SK-N-DZ (cell line): Measurements from ENCODE around the gene DGKI.

Experiments
- DNase-seq: peaks from one replicate; pipeline ENCODE4 v3.0.0-alpha.2; 2015; ENCODE audit warnings: low spot score
- small RNA-seq, 2 experiments: library from RNA; depleted of rRNA; stranded (forward); fragments of <200 nt; gene quantifications; one replicate each; pipeline ENCODE3, GENCODE V24; 2014

DGKI gene

DNA sequence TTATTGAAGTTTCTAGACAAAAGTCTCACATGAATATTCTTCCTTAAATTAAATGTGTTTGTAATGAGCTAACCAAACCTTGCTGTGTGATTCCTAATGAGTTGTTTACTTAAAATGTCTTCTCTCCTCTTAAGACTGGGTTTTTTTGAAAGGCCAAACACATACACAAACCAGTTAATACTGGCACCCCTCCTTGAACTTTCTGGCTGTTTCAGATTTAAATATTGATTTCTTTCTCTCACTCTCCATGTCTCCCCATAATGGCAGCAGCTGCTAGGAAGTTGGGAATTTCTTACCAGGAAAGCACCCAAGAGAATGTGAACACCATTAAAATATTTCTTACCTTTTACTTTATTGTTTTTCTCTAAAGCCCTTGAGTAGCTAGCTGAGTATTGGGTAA is 491.8 kb downstream of the DGKI start:
- DNase-seq, result no peak

DNA sequence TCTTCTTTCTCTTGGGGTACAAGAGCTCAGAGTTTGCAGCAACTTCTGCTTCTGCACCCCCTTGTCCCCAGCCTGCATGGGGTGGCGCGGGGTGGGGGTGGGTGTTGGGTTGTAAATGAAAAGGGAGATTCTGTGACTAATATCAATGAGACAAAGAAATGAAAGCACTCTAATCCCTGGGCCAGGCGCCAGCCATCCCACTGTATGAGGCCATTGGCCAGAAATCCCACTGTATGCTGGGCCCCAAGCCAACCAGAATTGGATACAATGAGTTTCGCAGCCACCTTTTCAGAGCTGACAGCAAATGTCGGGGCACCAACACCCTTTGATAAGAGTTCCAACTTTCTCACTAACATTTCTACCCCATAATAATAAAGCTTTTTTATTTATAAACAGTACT is 492.4 kb downstream of the DGKI start:
- DNase-seq, result no peak

DNA sequence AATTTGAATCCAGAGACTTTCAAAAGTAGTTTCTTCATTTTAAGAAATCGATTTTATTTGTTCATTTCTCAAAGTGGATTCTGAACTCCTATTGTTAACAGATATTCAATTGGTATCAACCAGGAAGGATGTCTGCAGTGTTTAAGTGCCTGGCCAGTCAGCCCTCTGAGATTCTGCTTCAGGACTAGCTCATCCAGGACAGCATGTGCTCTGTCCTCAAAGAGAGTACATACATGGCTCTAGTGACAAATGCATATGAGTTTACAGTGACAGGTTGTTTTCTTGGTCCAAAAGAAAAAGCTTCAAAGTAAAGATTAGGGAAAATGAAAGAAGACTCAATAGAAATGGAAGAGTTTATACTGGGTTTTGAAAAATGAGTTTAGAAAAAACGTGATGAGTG is 494.8 kb downstream of the DGKI start:
- no peak for DNase-seq

DNA sequence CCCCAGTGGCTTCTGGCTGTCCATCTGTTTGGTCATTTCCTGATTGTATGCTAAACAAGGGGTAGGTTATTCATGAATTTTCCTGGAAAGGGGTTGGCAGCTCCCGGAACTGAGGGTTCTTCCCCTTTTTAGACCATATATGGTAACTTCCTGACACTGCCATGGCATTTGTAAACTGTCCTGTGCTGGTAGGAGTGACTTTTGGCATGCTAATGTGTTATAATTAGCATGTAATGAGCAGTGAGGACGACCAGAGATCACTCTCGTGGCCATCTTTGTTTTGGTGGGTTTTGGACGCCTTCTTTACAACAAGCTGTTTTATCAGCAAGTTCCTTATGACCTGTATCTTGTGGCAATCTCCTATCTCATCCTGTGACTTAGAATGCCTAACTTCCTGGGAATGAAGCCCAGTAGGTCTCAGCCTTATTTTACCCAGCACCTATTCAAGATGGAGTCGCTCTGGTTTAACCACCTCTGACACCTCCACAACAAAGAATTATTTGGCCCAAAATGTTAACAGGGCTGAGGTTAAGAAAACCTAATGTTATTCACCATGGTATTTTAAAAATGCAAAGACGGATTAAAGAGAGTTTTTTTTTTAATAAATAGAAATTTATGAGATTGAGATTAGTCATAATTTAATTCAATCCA is 500.9 kb downstream of the DGKI start:
- DNase-seq, result no peak

DNA sequence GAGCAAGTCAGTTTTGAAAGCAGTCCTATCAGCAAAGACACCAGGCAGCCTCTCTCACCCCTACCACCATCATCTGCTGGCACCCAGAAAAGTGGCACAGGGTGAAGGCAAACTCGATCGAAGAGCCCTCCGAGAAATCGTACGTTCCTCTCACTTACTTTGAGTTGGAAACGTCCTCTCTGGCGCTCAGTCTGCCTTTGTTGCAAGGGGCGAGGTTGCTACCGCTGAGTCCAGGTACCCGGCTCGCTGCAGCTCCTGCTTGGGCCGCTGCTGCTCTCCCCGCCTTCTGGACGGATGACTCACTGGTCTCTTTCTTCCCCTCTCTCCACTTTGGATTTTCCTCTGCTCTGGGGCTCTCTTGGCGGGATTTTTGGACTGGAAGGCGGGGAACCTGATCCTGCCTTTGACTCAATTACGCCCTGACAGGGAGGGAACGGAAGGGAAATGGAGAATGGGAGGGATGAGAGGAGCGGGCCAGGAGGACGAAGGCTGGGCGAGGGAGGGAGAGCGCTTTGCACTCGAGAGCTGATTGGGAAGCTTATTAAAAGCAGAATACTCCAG is 503.4 kb downstream of the DGKI start, which contains the start of gene PTN:
Gene PTN (minus strand): TSS at position 453 of the 561 bp plus-strand sequence. CDS start 88,760 bp downstream, outside the sequence.
- peak; percentile 50 for DNase-seq

DNA sequence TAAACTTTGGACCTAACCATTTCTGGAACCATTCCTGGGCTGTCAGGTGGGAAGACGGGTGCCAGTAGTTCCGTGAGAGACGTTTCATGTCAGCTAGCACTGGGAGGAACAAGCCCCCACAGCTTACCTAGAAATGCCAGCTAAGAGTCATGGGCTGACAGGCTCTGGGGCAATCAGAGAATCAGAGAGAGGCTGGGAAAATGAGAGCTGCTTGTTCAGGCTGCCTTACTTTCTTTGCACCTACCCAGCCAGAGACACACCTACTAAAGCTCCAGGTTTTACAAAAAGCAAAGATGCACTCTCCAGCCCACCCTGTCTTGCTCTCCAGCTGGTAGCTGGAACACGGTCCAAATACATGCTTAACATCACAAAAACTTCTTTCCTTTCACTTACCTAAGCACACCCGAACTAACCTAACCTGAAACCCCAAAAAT is 503.9 kb downstream of the DGKI start:
- DNase-seq, result no peak

DNA sequence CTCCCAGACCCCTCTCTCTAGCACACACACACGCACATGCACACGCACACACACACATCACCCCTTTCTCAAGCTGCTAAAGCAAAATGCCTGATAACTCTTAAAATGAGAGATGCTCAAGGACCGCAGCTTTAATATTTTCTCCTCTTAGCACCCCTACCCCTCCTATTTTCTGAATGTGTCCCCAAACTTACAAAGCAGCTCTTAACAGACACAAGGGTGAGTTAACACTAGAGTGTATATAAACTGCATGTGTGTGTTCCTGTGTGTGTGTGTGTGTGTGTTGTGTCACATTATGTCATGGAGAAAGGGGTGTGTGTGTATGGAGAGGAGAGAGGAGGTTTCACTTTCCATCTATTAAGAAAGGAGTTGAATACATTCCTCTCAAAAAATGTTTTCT is 504.5 kb downstream of the DGKI start:
- no peak for DNase-seq

DNA sequence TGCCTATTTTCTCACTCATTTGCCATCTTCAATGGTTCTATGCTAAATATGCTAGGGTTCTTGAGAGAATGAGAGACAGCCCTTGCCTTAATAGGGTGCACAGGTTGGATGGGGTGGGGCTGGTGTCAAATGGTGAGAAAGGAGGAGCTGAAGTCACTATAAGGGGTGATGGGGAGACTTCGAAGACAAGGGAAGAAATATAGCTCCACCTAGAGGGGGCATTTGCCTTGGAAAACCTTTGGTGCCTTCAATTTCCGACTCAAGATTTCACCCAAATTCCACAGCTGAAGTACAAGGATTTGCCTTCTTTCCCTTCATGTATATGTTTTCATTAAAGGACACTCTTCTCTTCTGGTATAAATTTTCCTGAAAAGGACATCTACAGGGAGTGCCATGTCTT is 508.9 kb downstream of the DGKI start:
- no peak for DNase-seq

DNA sequence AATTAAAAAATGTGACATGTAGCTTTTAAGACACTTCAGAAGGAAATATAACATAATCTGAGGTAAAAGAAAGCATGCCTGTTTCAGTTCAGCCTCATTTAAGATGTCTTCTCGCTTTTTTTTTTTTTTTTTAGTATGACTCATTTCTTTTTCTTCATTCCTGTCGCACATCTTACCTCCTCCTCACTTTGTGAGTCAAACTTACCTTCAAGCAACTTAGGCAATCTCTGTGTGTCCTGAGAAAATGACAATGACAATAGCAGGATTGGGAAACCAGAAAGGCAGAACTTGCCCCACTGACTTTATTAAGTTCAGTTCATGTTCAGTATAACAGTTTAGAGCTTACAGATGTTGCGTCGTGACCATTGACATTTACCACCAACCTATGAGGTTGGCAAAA is 511.0 kb downstream of the DGKI start:
- no peak for DNase-seq

DNA sequence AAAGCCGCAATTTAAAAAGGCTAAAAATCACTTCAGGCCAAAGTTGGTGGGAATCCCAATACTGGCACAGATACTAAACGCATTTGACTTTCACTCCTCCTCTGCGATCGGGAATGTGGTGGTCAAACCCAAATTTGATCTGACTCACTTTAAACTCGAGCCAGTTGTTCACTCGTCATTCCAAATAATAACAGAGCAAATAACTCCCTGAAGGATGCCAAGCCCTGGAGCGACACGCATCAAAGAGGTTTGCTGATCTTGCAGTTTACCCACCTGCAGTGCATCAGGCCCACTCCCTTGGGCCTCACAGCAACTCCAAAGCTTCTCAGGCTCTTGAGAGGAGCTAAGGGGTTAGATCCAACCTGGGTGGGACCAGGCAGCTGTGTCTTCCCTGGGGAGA is 515.4 kb downstream of the DGKI start:
- DNase-seq, result no peak

Small RNA genes within 50 kb of the gene (small RNA-seq; reads per million reads assigned to genes)
- 0.18 to 4.0 reads per million in 2 experiments for gene AC090498.1
